Natural killer cell treated with Interleukin-12 subunit alpha and Interleukin-12 subunit beta and Interleukin-15 and Interleukin-18, amount 100 ng/mL, for 72 hours (primary cell): ENCODE data around the gene HBG2. TPM values are rescaled to one million over a fixed set of nuclear protein-coding genes. Genes with fewer than 3 reads are reported as not detected.
"Not testable (repeated sequence)": the region's sequence is repeated elsewhere in the genome, so short reads cannot be mapped to it uniquely, and the experiment has no call there.

ENCODE experiments used
- ATAC-seq, 2 donors: fragments of 150-1000 bp; cut with Tn5 transposase in 1 of 2; sonication (Bioruptor Pico), chemical (Tn5 transposase) in 1 of 2; 2 replicates each; pipeline ENCODE4 v1.10.0; 2021
- DNase-seq: peaks from one replicate; pipeline ENCODE4 v3.0.0; 2022; ENCODE audit warnings: low spot score
- H3K27ac Mint-ChIP-seq, 2 donors: 1 replicate in 1 of 2; 2 replicates in 1 of 2; pipeline ENCODE4 v1.8.0; 2022; ENCODE audit warnings: mixed read lengths in 2 of 2, mild to moderate bottlenecking in 1 of 2, moderate library complexity in 1 of 2
- H3K27me3 Mint-ChIP-seq, 2 donors: 1 replicate in 1 of 2; 2 replicates in 1 of 2; pipeline ENCODE4 v1.8.0; 2022; ENCODE audit warnings: mixed read lengths in 2 of 2
- H3K36me3 Mint-ChIP-seq: one replicate; pipeline ENCODE4 v1.8.0; 2022; ENCODE audit warnings: mixed read lengths
- H3K4me1 Mint-ChIP-seq, 2 donors: 1 replicate in 1 of 2; 2 replicates in 1 of 2; pipeline ENCODE4 v1.8.0; 2022; ENCODE audit warnings: low read depth in 2 of 2, mixed read lengths in 2 of 2, mild to moderate bottlenecking in 1 of 2
- H3K4me3 Mint-ChIP-seq: one replicate; pipeline ENCODE4 v1.8.0; 2022; ENCODE audit warnings: mixed read lengths
- H3K9me3 Mint-ChIP-seq: 2 replicates; pipeline ENCODE4 v1.8.0; 2022; ENCODE audit warnings: mixed read lengths
- total RNA-seq, 2 donors: library from RNA; stranded (reverse); gene quantifications; one replicate each; pipeline ENCODE4 v1.2.3, GENCODE V29; 2022

Gene HBG2
- total RNA-seq, 2 donors from 2014 or later, result not detected

DNA sequence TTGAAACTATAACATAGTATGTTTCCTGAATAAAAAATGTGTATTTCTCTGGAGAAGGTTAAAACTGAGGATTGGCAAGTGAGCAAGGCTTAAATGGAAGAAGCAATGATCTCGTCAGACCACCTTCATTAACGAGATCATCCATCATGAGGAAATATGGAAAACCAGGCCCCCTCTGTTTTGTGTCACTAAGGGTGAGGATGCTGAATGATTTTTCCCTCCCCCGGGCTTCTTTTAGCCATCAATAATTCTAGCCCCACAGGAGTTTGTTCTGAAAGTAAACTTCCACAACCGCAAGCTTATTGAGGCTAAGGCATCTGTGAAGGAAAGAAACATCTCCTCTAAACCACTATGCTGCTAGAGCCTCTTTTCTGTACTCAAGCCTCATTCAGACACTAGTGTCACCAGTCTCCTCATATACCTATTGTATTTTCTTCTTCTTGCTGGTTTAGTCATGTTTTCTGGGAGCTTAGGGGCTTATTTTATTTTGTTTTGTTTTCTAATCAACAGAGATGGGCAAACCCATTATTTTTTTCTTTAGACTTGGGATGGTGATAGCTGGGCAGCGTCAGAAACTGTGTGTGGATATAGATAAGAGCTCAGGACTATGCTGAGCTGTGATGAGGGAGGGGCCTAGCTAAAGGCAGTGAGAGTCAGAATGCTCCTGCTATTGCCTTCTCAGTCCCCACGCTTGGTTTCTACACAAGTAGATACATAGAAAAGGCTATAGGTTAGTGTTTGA is 21.0 kb upstream of the HBG2 start:
- Mint-ChIP-seq H3K4me1 (no peaks in the 10 kb centered on the region), H3K4me3 (no peak overlapping the region), H3K27me3 (peaks cover 0 to 13% of the 10 kb centered on the region in 2 donors), H3K9me3 (no peaks in the 10 kb centered on the region), H3K27ac (no peak overlapping the region), H3K36me3 (no peaks in the 10 kb centered on the region)
- no peak for ATAC-seq
- no peak for DNase-seq

DNA sequence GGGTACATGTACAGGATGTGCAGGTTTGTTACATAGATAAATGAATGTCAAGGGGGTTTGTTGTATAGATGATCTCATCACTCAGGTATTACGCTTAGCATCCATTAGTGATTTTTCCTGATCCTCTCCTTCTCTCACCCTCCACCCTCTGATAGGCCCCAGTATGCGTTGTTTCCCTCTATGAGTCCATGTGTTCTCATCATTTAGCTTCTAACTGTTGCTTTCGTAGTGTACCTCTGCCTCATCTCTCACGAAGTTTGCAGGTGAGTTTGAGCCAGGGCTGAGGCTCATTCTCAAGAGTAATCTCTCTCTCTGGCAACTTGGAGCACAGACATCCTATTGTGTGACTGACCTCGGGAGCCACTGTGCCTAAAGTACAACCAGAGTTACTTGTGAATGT is 19.8 kb upstream of the HBG2 start:
- DNase-seq, result no peak
- Mint-ChIP-seq H3K4me3 (no peak overlapping the region), H3K9me3 (no peaks in the 10 kb centered on the region), H3K27ac (no peak overlapping the region), H3K4me1 (no peaks in the 10 kb centered on the region), H3K27me3 (peaks cover 0 to 7% of the 10 kb centered on the region in 2 donors), H3K36me3 (no peaks in the 10 kb centered on the region)
- ATAC-seq, result no peak

GRCh38 chr11:5272395-5273017 is 17.9 kb upstream of the HBG2 start:
- H3K27ac Mint-ChIP-seq, result no peak overlapping the region
- H3K4me1 Mint-ChIP-seq, result no peaks in the 10 kb centered on the region
- H3K4me3 Mint-ChIP-seq, result no peak overlapping the region
- no peaks in the 10 kb centered on the region for H3K9me3 Mint-ChIP-seq
- H3K27me3 Mint-ChIP-seq, result peaks cover 0 to 7% of the 10 kb centered on the region in 2 donors
- DNase-seq, result no peak
- ATAC-seq, result no peak
- H3K36me3 Mint-ChIP-seq, result no peaks in the 10 kb centered on the region

DNA sequence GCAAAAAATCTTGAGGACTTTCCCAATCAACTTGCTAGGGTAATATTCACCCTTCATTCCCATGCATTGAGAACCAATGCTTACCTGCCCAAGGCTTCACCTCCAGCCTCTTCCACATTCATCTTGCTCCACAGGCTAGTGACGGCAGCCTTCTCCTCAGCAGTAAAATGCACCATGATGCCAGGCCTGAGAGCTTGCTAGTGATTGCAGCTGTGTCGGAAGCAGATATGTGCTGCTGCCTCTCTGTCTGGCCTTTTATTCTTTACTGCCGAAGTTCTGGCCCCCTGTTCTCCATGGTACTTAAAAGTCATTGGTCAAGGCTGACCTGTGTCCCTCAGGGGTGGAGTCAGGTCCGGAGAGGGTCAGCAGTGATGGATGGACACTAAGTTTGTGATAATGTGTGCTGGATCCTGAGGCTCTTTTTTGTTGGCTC is 15.2 kb upstream of the HBG2 start, which contains the start of gene HBE1:
Gene HBE1 (minus strand): TSS at position 231 of the 433 bp plus-strand sequence. CDS start 55 bp downstream, at position 176.
- Mint-ChIP-seq H3K36me3 (no peaks in the 10 kb centered on the region), H3K27me3 (peaks cover 0 to 7% of the 10 kb centered on the region in 2 donors), H3K27ac (no peak within 1 kb of the TSS), H3K4me3 (no peak within 1 kb of the TSS), H3K9me3 (no peaks in the 10 kb centered on the region), H3K4me1 (no peaks in the 10 kb centered on the region)
- DNase-seq (no peak), ATAC-seq (no peak)

DNA sequence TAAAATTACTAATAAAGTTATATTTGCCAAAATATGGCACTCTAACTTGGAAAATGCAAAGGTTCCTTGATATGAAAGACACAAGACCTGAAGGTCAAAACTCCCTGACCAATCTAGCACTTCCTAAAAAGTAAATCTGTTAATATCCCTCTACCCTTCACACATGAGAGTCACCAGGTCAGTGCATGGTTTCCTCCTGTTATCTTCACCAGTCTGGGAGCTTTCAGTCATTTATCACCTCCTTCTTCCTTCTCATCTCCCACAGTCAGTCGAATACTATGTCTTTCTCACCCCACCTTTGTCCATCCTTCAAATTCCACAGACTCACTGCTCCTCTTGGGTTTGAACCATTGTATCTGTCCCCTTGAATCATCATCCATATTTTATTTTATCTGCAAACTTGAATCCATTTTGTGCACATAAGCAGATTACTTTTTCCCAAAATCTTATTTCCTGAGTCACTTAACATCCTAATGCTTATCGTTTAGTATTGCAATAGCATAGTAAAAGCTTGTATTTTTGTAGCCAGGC is 12.5 kb upstream of the HBG2 start:
- H3K9me3 Mint-ChIP-seq, result no peaks in the 10 kb centered on the region
- DNase-seq (no peak), ATAC-seq (no peak)
- no peak overlapping the region for H3K4me3 Mint-ChIP-seq
- H3K36me3 Mint-ChIP-seq, result no peaks in the 10 kb centered on the region
- no peak overlapping the region for H3K27ac Mint-ChIP-seq
- H3K4me1 Mint-ChIP-seq, result no peaks in the 10 kb centered on the region
- H3K27me3 Mint-ChIP-seq, result peaks cover 0 to 7% of the 10 kb centered on the region in 2 donors

DNA sequence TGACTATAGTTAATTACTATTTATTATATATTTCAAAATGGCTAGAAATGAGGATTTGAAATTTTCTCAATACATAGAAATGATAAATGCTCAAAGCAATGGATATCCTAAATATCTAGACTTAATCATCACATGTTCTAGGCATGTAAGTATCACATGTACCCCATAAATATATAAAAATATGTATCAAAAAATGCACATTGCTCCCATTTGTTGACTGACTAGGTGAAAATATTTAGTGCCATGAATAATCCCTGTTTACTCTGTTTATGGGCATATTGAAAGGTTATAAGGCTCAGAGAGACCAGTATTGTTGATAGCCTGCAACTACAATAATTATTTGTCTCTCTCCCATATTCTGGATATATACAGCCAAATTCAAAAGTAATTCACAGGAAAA is 12.0 kb upstream of the HBG2 start:
- Mint-ChIP-seq H3K27ac (no peak overlapping the region), H3K4me1 (no peaks in the 10 kb centered on the region), H3K9me3 (no peaks in the 10 kb centered on the region), H3K36me3 (no peaks in the 10 kb centered on the region), H3K4me3 (no peak overlapping the region), H3K27me3 (peaks cover 0 to 5% of the 10 kb centered on the region in 2 donors)
- ATAC-seq (no peak), DNase-seq (no peak)

- Mint-ChIP-seq H3K36me3 (no peaks in the 10 kb centered on the region), H3K9me3 (no peaks in the 10 kb centered on the region), H3K27me3 (no peaks in the 10 kb centered on the region), H3K4me3 (no peak overlapping the region), H3K4me1 (no peaks in the 10 kb centered on the region), H3K27ac (no peak overlapping the region)
- ATAC-seq, result no peak
- no peak for DNase-seq
These were observed 11.3 kb upstream of the HBG2 start for GRCh38 chr11:5265832-5266231.

GRCh38 chr11:5258543-5259262 is 4.1 kb upstream of the HBG2 start:
- Mint-ChIP-seq H3K27ac (no peak overlapping the region), H3K36me3 (peaks cover 5% of the 10 kb centered on the region), H3K4me1 (no peaks in the 10 kb centered on the region), H3K9me3 (no peaks in the 10 kb centered on the region), H3K27me3 (no peaks in the 10 kb centered on the region), H3K4me3 (no peak overlapping the region)
- no peak for DNase-seq
- no peak for ATAC-seq

DNA sequence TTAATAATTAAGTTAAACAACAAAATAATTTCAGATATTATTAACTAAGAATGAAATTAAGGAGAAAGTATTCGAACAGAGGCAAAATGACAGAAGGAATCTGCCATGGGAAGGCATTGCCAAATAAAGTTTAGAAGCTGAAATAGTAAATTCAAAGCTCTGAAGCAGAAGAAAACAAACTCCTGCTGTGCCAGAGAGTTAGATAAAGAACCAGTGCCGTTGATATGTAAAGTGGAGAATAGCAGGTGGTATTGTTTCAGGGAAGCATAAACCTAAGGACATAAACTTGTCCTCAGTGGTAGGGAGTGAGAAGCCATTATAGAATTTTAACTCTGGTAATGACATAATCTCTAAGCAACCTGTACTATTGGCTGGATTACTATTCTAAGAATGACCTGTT is 2.7 kb upstream of the HBG2 start:
- Mint-ChIP-seq H3K4me3 (no peak overlapping the region), H3K27me3 (no peaks in the 10 kb centered on the region), H3K27ac (no peak overlapping the region), H3K9me3 (no peaks in the 10 kb centered on the region), H3K4me1 (no peaks in the 10 kb centered on the region), H3K36me3 (peaks cover 5% of the 10 kb centered on the region)
- ATAC-seq (no peak), DNase-seq (no peak)

GRCh38 chr11:5254023-5254422 is 558 bp downstream of the HBG2 start:
- H3K9me3 Mint-ChIP-seq, H3K4me3 Mint-ChIP-seq, H3K36me3 Mint-ChIP-seq, H3K4me1 Mint-ChIP-seq, H3K27me3 Mint-ChIP-seq, H3K27ac Mint-ChIP-seq, DNase-seq: not testable (repeated sequence)
- ATAC-seq, result peak in 1 of 2 donors; percentile 24

DNA sequence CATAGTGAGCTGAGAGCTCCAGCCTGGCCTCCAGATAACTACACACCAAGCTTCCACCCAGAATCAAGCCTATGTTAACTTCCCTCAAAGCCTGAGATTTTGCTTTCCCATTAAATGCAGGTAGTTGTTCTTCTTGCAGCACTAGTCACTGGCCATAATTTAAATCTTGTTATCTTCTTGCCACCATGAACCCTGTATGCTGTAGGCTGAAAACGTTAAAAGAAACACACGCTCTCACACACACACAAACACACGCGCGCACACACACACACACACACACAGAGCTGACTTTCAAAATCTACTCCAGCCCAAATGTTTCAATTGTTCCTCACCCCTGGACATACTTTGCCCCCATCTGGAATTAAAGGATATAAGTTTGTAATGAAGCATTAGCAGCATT is 1.1 kb downstream of the HBG2 start:
- not testable (repeated sequence) for H3K9me3 Mint-ChIP-seq, DNase-seq, H3K27me3 Mint-ChIP-seq, H3K27ac Mint-ChIP-seq, H3K4me3 Mint-ChIP-seq, ATAC-seq, H3K36me3 Mint-ChIP-seq, H3K4me1 Mint-ChIP-seq

- H3K36me3 Mint-ChIP-seq, result no peaks in the 10 kb centered on the region
- no peak overlapping the region for H3K4me3 Mint-ChIP-seq
- H3K27me3 Mint-ChIP-seq, result no peaks in the 10 kb centered on the region
- ATAC-seq, result no peak
- H3K4me1 Mint-ChIP-seq, result no peaks in the 10 kb centered on the region
- no peaks in the 10 kb centered on the region for H3K9me3 Mint-ChIP-seq
- no peak for DNase-seq
- no peak overlapping the region for H3K27ac Mint-ChIP-seq
These were observed 1.7 kb downstream of the HBG2 start for GRCh38 chr11:5252919-5253265.

- no peaks in the 10 kb centered on the region for H3K9me3 Mint-ChIP-seq
- H3K27ac Mint-ChIP-seq, result no peak overlapping the region
- H3K36me3 Mint-ChIP-seq, result no peaks in the 10 kb centered on the region
- H3K27me3 Mint-ChIP-seq, result peaks cover 0 to 5% of the 10 kb centered on the region in 2 donors
- ATAC-seq (no peak), DNase-seq (no peak)
- H3K4me3 Mint-ChIP-seq, result no peak overlapping the region
- H3K4me1 Mint-ChIP-seq, result no peaks in the 10 kb centered on the region
These were observed 2.2 kb downstream of the HBG2 start for GRCh38 chr11:5252192-5252918.
